SW 1271 (cell line): Measurements from ENCODE around the gene RFC2.
"Not testable (repeated sequence)": the region's sequence is repeated elsewhere in the genome, so short reads cannot be mapped to it uniquely, and the experiment has no call there.

Experiments
- DNase-seq, 2 experiments: peaks; one replicate each; lab custom pipeline; 2025; lab: John Stamatoyannopoulos, UW

RFC2 gene

DNA sequence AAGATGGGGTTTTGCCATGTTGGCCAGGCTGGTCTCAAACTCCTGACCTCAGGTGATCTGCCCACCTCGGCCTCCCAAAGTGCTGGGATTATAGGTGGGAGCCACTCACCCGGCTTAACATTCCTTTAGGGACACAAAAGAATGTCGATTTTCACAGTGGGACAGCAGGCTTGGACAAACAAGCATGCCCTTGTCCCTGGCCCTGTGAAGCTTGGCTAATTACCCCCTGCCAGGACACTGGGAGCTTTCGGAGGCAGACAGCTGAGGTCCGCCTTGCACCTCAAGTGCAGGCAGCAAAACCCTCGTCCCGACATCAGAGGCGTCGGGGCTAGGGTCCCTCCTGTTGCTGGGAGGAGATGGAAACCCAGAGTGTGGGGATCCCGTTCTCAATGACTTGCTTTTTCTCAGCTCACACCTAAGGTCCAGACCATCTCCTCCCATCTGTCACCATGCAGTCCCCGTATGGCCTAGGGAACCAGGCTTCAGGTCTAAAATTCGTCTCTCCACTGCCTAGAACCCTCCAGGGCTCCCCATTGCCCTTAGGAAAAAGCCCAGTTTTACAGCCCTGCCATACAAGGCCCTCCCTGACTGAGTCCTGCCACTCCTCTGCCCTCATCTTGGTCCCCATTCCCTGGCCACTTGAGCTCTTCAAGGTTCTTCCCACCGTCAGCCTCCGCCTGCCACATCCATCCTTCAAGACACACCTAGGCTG, 28.7 kb upstream of the RFC2 start:
- DNase-seq, result no peak

GRCh38 chr7:74280985-74281384, 26.8 kb upstream of the RFC2 start:
- DNase-seq, result no peak

DNA sequence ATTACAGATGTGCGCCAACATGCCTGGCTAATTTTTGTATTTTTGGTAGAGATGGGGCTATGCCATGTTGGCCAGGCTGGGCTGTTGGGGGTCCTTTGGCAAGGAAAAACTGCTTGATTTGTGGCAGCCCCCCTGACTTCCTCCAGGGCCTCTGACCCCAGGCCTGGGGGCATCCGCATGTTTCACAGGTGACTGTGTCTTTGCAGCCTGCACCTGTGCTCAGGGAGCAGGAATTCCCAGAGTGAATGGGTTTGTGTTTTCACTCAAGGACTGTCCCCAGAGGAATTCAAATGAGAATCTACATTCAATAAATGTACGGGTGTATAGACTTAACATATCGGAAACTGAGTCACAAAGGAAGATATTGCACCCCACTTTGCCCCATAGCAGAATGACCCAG, 23.4 kb upstream of the RFC2 start:
- no peak for DNase-seq

GRCh38 chr7:74275401-74275881, 21.2 kb upstream of the RFC2 start:
- peak in 1 of 2 experiments; percentile 24 for DNase-seq

DNA sequence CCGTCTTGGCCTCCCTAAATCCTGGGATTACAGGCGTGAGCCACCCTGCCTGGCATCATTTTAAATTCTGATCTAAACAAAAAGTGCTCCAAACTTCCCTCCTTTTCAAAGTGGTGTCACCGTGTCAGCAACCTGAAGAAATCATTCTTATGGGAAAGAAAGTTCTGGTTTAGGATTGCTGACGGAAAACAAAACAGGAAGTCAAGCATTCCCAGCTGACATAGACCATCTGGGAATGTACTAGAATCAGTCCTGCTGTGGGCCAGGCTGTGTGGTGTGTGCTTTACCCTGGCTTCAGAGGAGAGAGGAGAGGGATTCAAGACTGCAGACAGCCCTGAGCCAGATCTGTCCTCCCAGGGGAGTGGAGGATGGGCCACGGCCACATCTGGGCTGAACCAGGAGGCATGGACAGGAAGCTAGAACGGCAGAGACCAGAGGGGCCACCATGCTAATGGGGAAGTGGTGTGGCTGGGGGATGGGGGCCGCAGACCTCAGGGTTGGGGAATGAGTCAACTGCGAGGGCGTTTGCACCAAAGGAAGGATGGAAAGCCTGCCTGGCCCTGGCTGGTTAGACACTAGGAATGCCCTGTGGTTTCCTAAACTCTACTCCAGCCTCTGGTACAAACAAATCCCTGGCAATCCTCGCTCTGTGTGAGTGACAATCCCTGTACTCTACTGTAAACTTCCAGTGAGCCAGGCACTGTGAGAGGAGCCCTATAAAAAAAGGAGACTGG, 18.3 kb upstream of the RFC2 start:
- DNase-seq, result peak in 1 of 2 experiments; percentile 64

- DNase-seq, result no peak
Observed at GRCh38 chr7:74271742-74272141, 17.5 kb upstream of the RFC2 start.

- peak in 1 of 2 experiments; percentile 63 for DNase-seq
Observed at GRCh38 chr7:74269757-74270277, 15.6 kb upstream of the RFC2 start.

DNA sequence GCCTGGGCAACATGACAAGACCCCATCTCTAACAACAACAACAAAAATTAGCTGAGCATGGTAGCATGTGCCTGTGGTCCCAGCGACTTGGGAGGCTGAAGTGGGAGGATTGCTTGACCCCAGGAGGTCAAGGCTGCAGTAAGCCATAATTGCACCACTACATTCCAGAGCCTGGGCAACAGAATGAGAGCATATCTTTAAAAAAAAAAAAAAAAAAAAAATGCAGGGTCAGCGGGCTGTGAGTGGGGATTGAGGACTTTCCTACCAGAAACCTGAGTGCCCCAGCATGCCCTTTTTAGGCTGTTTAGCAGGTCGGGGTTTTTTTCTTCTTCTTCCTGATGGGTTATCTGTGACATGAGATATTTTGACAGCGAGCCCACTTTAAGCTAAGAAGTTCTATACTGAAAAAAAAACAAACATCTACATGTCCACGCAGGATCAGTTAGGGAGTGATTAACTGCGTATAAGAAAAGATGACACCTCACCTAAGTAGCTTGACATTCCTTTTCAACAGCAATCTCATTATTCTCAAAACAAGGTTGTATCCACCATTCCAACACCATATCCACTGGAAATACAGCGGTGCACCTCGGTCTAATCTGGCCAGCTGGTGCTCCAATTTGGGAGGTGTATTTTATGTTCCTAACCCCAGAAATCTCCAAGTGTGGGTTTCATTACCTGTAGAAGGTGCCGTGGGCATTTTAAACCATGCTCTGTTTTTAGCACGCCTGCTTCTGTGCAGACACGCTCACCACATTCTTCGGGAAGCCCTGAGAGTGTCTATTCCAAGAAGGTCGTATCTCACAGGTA, 13.8 kb upstream of the RFC2 start:
- DNase-seq, result no peak

- no peak for DNase-seq
Observed at GRCh38 chr7:74266191-74266963, 12.2 kb upstream of the RFC2 start.

DNA sequence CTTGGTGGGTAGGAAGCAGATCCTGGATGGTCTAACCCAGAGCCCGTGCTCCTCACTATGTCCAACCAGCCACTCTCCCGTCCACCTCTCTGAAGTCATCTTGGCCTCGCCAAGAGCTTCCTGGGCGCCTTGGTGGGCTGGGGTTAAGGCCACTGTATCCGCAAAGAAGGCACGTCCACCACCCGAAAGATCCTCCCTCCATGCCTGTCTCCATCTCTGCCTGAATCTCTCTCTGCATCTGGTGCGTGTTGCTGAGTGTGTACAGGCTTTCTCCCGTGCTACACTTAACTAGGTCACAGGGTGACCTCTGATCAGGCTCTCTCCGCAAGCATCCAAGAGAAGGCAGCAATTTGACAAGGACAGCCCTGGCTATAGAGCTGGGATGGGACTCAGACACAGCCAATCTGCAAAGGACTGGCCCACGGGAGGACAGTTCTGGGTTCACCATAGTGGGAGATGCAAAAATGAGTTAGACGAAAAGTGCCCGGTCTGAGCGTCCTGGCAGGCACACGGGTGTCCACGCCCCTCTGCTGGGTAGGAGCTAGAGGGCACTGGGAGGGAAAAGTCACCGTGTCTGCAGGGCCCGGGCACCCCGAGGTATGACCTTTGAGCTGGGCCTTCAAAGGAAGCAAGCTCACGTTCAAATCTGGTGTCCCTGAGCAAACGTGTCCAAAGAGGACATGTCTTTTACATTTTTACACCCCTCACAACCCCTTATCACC, 9.4 kb upstream of the RFC2 start:
- DNase-seq, result no peak

DNA sequence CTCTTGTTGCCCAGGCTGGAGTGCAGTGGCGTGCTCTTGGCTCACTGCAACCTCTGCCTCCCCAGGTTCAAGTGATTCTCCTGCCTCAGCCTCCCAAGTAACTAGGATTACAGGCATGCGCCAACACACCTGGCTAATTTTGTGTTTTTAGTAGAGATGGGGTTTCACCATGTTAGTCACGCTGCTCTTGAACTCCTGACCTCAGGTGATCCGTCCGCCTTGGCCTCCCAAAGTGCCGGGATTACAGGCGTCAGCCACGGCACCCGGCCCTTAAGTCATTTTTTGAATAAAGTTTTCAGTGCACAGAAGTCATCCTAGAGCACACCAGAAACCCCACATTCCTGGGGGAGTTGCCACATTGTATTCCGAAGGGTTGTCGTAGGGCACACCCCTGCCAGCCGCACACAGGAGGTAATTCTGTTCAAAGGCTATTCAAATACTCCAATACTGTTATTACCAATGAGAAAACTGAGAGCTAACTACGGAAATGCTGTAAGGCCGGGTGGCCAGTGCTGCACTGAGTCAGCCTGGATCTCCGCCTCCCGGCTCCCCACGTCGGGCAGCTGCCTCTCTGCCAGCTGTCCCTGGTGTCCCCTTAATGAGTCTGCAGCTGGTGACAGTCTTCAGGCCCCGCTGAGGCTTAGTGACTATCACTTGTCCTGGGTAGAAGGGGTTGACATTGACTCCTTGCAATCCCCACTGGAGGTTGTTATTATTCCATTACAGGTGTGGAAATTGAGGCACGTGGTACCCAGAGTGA, 8.6 kb upstream of the RFC2 start:
- DNase-seq, result no peak

- no peak for DNase-seq
Observed at GRCh38 chr7:74258639-74259038, 4.4 kb upstream of the RFC2 start.

DNA sequence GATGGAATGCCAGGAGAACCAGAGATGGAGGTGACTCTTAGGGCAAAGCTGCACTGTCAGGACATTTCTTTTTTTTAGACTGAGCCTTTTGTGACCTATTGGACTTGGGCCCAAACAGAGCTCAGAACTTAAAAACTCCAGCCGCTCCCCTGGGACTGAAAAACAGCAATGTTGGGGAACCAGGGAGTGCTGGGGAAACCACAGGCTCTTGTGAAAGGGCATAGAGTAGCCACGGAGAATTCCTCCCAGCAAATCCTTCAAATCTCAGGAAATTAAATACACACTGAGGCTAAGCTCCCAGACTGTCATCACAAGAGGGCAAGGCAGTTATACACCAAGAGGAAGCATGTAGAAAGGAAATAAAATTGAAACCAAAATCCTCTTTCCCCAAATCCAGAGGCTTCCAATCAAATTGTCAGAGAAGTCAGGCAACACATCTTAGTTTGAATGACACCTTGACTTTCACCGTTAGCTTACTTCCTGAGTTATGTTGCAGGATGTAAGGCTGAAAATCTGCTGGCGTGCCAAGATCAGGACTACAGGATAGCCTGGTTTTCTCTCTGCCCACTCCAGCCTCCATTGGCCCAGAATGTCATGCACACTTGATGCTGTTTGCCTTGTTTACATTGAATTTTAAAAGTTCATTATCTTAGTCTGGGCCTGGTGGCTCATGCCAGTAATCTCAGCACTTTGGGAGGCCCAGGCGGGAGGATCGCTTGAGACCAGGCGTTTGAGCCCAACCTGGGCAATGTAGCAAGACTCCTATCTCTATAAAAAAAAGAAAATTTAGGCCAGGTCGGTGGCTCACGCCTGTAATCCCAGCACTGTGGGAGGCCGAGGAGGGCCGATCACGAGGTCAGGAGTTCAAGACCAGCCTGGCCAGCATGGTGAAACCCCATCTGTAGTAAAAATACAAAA, 2.6 kb upstream of the RFC2 start:
- DNase-seq, result no peak

DNA sequence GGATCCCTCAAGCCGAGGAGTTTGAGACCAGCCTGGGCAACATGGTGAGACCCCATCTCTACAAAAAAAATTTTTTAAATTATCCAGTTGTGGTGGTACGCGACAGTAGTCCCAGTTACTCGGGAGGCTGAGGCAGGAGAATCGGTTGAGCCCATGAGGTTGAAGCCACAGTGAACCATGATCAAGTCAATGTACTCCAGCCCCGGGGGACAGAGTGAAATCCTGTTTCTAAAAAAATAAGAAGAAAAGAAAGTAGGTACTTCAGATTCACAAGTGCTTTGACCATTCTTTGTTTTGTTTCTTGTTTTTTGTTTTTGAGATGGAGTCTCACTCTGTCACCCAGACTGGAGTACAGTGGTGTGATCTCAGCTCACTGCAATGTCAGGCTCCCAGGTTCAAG, 1.3 kb upstream of the RFC2 start:
- not testable (repeated sequence) for DNase-seq

- no peak for DNase-seq
Observed at GRCh38 chr7:74254858-74255379, 720 bp upstream of the RFC2 start.

GRCh38 chr7:74253835-74254128, 417 bp downstream of the RFC2 start:
- no peak for DNase-seq

DNA sequence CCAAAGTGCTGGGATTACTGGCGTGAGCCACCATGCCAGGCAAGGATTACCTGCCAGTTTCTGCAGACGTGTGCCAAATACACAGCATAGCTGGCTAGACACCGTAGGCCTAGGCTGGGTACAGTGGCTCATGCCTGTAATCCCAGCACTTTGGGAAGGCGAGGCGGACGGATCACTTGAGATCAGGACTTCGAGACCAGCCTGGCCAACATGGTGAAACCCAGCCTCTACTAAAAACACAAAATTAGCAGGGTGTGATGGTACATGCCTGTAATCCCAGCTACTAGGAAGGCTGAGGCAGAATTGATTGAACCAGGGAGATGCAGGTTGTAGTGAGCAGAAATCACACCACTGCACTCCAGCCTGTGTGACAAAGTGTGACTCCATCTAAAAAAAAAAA, 868 bp downstream of the RFC2 start:
- no peak for DNase-seq

DNA sequence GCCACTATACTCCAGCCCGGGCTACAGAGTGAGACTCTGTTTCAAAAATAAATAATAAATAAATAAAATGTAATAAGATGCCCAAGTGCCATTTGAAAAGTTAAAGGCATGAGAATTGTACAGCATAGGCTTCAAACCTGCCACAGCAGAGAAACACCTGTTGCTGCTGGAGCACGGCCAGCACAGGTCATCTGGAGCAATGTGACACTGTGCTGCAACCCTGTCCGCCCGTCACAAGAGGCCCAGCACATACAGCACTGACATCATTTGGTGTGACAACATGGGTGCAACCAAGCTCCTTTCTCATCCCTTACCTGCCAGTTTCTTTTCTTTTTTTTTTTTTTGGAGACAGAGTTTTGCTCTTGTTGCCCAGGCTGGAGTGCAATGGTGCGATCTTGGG, 1.3 kb downstream of the RFC2 start:
- DNase-seq, result no peak

- not testable (repeated sequence) for DNase-seq
Observed at GRCh38 chr7:74249058-74249457, 5.1 kb downstream of the RFC2 start.
